Measurements from ENCODE around the gene MAML3.

DNA sequence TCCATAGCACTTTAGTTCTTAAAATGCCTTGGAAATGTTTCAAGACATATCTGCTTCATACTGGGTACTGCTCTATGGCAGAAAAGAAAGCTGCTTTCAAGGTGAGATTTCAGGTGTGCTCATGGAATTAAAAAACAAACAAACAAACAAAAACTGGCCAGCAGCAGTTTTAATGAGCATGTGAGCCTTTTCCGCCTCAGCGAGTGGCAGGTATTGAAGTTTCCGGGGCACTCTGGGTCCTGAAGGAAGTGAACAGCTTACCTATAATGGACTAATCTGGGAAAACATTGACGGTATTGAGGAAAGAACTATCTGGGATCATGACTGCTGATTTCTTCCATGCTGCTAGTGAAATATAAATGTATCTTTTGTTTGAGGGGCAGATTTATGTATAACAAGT lies 194.6 kb downstream of the MAML3 start:
- TF ChIP-seq GATA2 (IDR thresholded peaks at IDR 0.05; ENCODE audit: low read depth, low read length) (no peak), GATA3 (IDR thresholded peaks at IDR 0.05; ENCODE audit: low read depth, low read length) (no peak)
